Stomach (tissue), 4 donors: ENCODE results near the gene DDAH1.

Experiments used
- EP300 ChIP-seq: sonication (generic); formaldehyde crosslinking; IDR thresholded peaks from one replicate; pipeline ENCODE4 v1.6.1; 2017; ENCODE audit warnings: antibody characterized with exemption
- POLR2A ChIP-seq, 4 donors: fragments of 450-650 bp; IDR thresholded peaks; one replicate each; pipeline ENCODE4 v1.6.1; 2016; ENCODE audit warnings: antibody characterized with exemption in 4 of 4, control low read depth in 2 of 4, mild to moderate bottlenecking in 1 of 4, moderate library complexity in 1 of 4
- POLR2AphosphoS5 ChIP-seq, 3 donors: sonication (generic); formaldehyde crosslinking; IDR thresholded peaks; one replicate each; pipeline ENCODE4 v1.6.1; 2016; ENCODE audit warnings: antibody characterized with exemption in 3 of 3
- TF ChIP-seq, protein P1 (sequence below), 7 experiments: fragments of 450-650 bp in 4 of 7; fragments of 200-600 bp in 3 of 7; sonication (generic) in 3 of 7; IDR thresholded peaks; one replicate each; pipeline ENCODE4 v1.5.1; 2016 to 2019; ENCODE audit warnings: antibody characterized with exemption in 7 of 7, control low read depth in 2 of 7, mild to moderate bottlenecking in 1 of 7

DNA sequence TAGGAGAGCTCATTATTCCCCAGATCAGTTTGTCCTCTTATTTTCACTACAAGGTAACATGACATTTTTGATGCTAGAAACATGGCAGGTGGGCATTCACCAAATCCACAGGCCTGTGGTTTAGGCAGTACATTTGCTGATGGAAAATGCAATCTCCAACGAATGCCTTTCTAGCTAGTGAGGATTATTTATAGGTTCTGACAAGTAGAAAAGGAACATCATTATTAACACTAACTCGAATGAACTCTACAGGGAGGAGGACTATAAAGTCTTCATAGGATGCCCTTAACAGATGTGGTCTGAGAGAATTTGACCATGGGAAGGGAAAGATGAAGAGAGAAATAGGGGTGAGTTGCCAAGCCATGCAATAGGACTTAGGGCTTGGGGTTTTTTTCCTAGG is 117.1 kb downstream of the DDAH1 start:
- TF ChIP-seq, protein P1, sequence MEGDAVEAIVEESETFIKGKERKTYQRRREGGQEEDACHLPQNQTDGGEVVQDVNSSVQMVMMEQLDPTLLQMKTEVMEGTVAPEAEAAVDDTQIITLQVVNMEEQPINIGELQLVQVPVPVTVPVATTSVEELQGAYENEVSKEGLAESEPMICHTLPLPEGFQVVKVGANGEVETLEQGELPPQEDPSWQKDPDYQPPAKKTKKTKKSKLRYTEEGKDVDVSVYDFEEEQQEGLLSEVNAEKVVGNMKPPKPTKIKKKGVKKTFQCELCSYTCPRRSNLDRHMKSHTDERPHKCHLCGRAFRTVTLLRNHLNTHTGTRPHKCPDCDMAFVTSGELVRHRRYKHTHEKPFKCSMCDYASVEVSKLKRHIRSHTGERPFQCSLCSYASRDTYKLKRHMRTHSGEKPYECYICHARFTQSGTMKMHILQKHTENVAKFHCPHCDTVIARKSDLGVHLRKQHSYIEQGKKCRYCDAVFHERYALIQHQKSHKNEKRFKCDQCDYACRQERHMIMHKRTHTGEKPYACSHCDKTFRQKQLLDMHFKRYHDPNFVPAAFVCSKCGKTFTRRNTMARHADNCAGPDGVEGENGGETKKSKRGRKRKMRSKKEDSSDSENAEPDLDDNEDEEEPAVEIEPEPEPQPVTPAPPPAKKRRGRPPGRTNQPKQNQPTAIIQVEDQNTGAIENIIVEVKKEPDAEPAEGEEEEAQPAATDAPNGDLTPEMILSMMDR (IDR thresholded peaks at IDR 0.05): no peak
- TF ChIP-seq POLR2A (IDR thresholded peaks at IDR 0.05) (no peak), POLR2AphosphoS5 (IDR thresholded peaks at IDR 0.05) (no peak), EP300 (no peak)
